MCF 10A (cell line): ENCODE measurements around the gene STON1. TPM values are rescaled to one million over a fixed set of nuclear protein-coding genes. Genes with fewer than 3 reads are reported as not detected.
A peak's percentile ranks its signal among the peaks of the same experiment; 100 is the strongest.

ENCODE experiments used
- BruUV-seq: library from RNA; stranded (reverse); fragments of 400-500 nt; replicated peaks from 2 replicates; lab custom pipeline; 2021; lab: Mats Ljungman, UMichigan
- CTCF ChIA-PET: fragments of 300-600 bp; sonication (Branson Sonifier 250); formaldehyde crosslinking; extraction: SDS; loops from one replicate; lab custom pipeline; 2021; ENCODE audit warnings: antibody characterized with exemption, inconsistent platforms; lab: Yijun Ruan, JAX
- POLR2A ChIA-PET: fragments of 300-600, 350-650 bp; sonication (Branson Sonifier 250); formaldehyde crosslinking; extraction: SDS; loops from one replicate; lab custom pipeline; 2020; ENCODE audit warnings: antibody characterized with exemption, inconsistent platforms; lab: Yijun Ruan, JAX
- DNase-seq: peaks from one replicate; pipeline ENCODE4 v3.0.0-alpha.2; 2018; ENCODE audit not compliant: unreplicated experiment
- H3K27ac Mint-ChIP-seq: one replicate; pipeline ENCODE4 v1.8.0; 2022; ENCODE audit warnings: mild to moderate bottlenecking, low read depth, mixed read lengths; ENCODE audit not compliant: unreplicated experiment
- H3K27me3 Mint-ChIP-seq: one replicate; pipeline ENCODE4 v1.8.0; 2022; ENCODE audit warnings: mixed read lengths; ENCODE audit not compliant: insufficient read depth, unreplicated experiment
- H3K36me3 Mint-ChIP-seq: one replicate; pipeline ENCODE4 v1.8.0; 2022; ENCODE audit warnings: mild to moderate bottlenecking, moderate library complexity, mixed read lengths; ENCODE audit not compliant: insufficient read depth, unreplicated experiment
- H3K4me1 Mint-ChIP-seq: one replicate; pipeline ENCODE4 v1.8.0; 2022; ENCODE audit warnings: mixed read lengths; ENCODE audit not compliant: insufficient read depth, unreplicated experiment
- H3K4me3 Mint-ChIP-seq: one replicate; pipeline ENCODE4 v1.8.0; 2022; ENCODE audit warnings: mild to moderate bottlenecking, moderate library complexity, mixed read lengths; ENCODE audit not compliant: unreplicated experiment
- H3K9me3 Mint-ChIP-seq: one replicate; pipeline ENCODE4 v1.8.0; 2022; ENCODE audit warnings: mixed read lengths; ENCODE audit not compliant: unreplicated experiment
- intact Hi-C: fragments of 100-400 bp; cut with micrococcal nuclease; formaldehyde crosslinking; loops from 2 replicates; pipeline ENCODE4 v1.14.1; 2022
- total RNA-seq: library from RNA; stranded (reverse); gene quantifications from 2 replicates; pipeline ENCODE4 v1.2.3, GENCODE V29; 2022
- TF ChIP-seq, protein P1 (sequence below): fragments of 200-600 bp; IDR thresholded peaks from one replicate; pipeline ENCODE4 v1.8.0; 2022; ENCODE audit warnings: antibody characterized with exemption, mild to moderate bottlenecking; ENCODE audit not compliant: unreplicated experiment

Gene STON1
- total RNA-seq, 1 experiment from 2014 or later = 0.23 TPM

DNA sequence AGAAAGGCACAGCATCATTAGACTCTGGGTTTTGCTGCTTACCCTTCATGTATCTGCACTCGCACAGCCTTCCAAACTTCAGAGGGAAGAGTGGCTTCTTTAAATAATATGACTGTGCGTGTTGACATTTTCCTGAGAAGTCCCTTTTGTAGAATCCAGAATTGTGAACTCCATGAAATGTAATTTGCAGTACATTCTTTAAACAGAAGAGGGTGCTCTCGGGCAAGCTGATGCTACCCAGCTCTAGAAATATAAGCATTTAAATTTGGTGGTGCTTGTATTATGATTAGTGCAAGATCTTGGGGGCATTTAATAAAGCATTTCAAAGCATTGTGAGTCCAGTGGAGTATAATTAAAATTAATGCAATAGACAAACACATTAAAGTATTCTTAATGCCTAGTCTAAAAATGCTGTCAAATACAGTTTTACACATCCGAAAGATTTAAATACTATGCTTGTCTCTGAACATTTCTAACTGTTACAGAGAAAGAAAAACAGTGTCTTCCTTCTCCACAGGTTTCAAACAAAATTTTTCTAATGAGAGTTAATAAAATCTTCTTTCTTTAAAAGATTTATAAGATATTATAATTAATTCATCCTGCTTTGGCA, 70.4 kb downstream of the STON1 start:
- TF ChIP-seq, protein P1, sequence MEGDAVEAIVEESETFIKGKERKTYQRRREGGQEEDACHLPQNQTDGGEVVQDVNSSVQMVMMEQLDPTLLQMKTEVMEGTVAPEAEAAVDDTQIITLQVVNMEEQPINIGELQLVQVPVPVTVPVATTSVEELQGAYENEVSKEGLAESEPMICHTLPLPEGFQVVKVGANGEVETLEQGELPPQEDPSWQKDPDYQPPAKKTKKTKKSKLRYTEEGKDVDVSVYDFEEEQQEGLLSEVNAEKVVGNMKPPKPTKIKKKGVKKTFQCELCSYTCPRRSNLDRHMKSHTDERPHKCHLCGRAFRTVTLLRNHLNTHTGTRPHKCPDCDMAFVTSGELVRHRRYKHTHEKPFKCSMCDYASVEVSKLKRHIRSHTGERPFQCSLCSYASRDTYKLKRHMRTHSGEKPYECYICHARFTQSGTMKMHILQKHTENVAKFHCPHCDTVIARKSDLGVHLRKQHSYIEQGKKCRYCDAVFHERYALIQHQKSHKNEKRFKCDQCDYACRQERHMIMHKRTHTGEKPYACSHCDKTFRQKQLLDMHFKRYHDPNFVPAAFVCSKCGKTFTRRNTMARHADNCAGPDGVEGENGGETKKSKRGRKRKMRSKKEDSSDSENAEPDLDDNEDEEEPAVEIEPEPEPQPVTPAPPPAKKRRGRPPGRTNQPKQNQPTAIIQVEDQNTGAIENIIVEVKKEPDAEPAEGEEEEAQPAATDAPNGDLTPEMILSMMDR = peak; percentile 79
- POLR2A ChIA-PET = no interaction called here

DNA sequence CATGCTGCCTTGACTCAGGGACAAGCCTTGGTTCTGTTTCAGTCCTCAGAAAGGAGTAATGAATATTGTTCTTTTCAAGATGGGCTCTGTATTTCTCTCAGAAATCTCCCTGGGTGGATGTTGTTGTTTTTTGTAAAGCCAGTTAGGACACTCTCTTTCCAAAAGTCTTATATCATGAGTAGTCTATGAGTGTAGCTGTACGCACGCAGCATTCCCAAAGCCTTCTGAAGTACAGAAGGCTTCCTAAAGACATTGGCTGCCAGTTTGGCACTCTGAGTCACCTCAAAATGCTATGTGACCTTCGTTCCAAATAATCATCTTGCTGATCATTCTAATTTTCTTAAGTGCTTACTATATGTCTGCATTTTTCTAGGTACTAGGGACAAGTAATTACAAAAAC, 71.0 kb downstream of the STON1 start:
- Mint-ChIP-seq H3K9me3 (no peaks in the 10 kb centered on the region), H3K4me1 (no peaks in the 10 kb centered on the region), H3K36me3 (no peaks in the 10 kb centered on the region), H3K27me3 (no peaks in the 10 kb centered on the region), H3K4me3 (no peak overlapping the region), H3K27ac (no peak overlapping the region)
- ChIA-PET CTCF (interaction anchor here (1.3 to 2.2 kb wide), 8 partner anchors 10 to 1891 kb away, joined by 3 to 10 read pairs (median 6); partner anchors contain the start of gene GTF2A1L), POLR2A (no interaction called here)
- intact Hi-C loops = loop anchor here (1.0 to 10.0 kb wide), 6 partner anchors 345 to 1890 kb away; no protein-coding TSS in a partner anchor
- no TSS peak for BruUV-seq
- DNase-seq = no peak
- TF ChIP-seq, protein P1 = no peak

More for the DNA sequence above, 70.4 kb downstream of the STON1 start:
- intact Hi-C loops = loop anchor here (1.0 to 10.0 kb wide), 6 partner anchors 346 to 1890 kb away; no protein-coding TSS in a partner anchor
- no peak overlapping the region for H3K4me3 Mint-ChIP-seq
- BruUV-seq = no TSS peak
- no peaks in the 10 kb centered on the region for H3K27me3 Mint-ChIP-seq
- no peaks in the 10 kb centered on the region for H3K9me3 Mint-ChIP-seq
- no peaks in the 10 kb centered on the region for H3K4me1 Mint-ChIP-seq
- no peak overlapping the region for H3K27ac Mint-ChIP-seq
- no peaks in the 10 kb centered on the region for H3K36me3 Mint-ChIP-seq
- CTCF ChIA-PET = interaction anchor here (0.6 to 2.2 kb wide), 14 partner anchors 9 to 1892 kb away, joined by 3 to 10 read pairs (median 4); partner anchors contain the start of gene GTF2A1L
- DNase-seq = peak; percentile 57

DNA sequence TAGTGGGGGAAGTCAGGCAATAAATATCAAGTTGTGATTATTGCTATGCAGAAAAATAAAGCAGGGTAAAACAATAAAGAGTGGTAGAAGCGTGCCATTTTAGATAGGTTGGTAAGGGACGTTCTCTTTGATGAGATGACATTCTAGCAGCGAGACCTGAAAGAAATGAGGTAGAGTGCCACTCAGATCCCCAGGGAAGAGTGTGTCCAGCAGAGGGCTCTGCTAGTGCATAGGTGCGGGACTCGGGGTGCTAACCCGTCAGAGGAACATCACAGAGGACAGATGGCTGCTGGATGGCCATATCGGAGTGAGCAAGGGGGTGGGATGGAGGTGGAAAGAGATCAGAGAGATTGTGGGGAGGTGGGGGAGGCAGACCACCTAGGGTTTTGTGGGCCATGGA, 71.4 kb downstream of the STON1 start:
- POLR2A ChIA-PET = no interaction called here
- TF ChIP-seq, protein P1 = peak; percentile 46
- no peak overlapping the region for H3K27ac Mint-ChIP-seq
- intact Hi-C loops = loop anchor here (2.0 to 10.0 kb wide), 4 partner anchors 653 to 1889 kb away; no protein-coding TSS in a partner anchor
- H3K4me1 Mint-ChIP-seq = no peaks in the 10 kb centered on the region
- CTCF ChIA-PET = interaction anchor here (1.3 to 2.0 kb wide), 5 partner anchors 10 to 1891 kb away, joined by 3 to 10 read pairs (median 5); no protein-coding TSS in a partner anchor
- no peaks in the 10 kb centered on the region for H3K27me3 Mint-ChIP-seq
- peak; percentile 62 for DNase-seq
- no peaks in the 10 kb centered on the region for H3K9me3 Mint-ChIP-seq
- no peaks in the 10 kb centered on the region for H3K36me3 Mint-ChIP-seq
- no peak overlapping the region for H3K4me3 Mint-ChIP-seq
- no TSS peak for BruUV-seq

DNA sequence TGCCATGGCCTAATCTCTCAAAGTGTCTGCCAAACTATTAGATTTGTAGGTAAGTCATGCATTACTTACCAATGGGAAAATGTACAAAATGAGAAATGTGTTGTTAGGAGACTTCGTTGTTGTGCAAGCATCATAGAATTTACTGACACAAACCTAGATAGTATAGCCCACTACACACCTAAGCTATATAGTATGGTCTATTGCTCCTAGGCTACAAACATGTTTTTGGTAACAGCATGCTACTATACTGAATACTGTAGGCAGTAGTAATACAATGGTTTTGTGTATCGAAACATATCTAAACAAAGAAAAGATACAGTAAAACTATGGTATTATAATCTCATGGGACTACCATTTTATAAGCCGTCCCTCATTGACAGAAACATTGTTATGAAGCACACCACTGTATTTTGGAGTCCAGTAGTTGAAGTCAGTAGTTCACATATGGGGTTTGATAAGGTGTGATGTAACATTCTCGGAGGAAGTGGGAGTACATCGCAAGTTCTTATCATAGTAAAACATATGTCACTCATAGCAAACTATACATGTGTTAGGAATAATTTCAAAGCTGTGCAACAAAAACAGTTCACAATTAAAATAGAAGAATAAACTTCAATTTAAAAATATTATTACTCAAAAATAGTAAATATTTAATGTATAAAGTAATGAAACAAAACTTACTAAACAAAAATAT, 75.7 kb downstream of the STON1 start:
- Mint-ChIP-seq H3K9me3 (no peaks in the 10 kb centered on the region), H3K27me3 (no peaks in the 10 kb centered on the region), H3K36me3 (no peaks in the 10 kb centered on the region), H3K27ac (no peak overlapping the region), H3K4me1 (no peaks in the 10 kb centered on the region), H3K4me3 (no peak overlapping the region)
- ChIA-PET CTCF (interaction anchor here (0.8 to 2.5 kb wide), 3 partner anchors 15 to 341 kb away, joined by 3 to 11 read pairs (median 4); no protein-coding TSS in a partner anchor), POLR2A (no interaction called here)
- no peak for DNase-seq
- intact Hi-C loops = loop anchor here (10.0 kb wide), 2 partner anchors 649 to 1009 kb away; no protein-coding TSS in a partner anchor
- BruUV-seq = no TSS peak
- TF ChIP-seq, protein P1 = no peak
